Muscle of leg (tissue), 11 donors: Measurements from ENCODE around the gene PTTG1. TPM values are rescaled to one million over a fixed set of nuclear protein-coding genes. Genes with fewer than 3 reads are reported as not detected.

ENCODE experiments used
- DNase-seq: peaks from one replicate; pipeline ENCODE4 v3.0.0; 2013
- H3K27ac ChIP-seq: one replicate; pipeline ENCODE4 v1.5.1; 2013; ENCODE audit warnings: mild to moderate bottlenecking, low read length, control low read depth
- H3K27me3 ChIP-seq: one replicate; pipeline ENCODE4 v1.6.1; 2013; ENCODE audit warnings: low read length; ENCODE audit not compliant: control insufficient read depth, insufficient read depth
- H3K36me3 ChIP-seq: one replicate; pipeline ENCODE4 v1.6.1; 2013; ENCODE audit warnings: low read length; ENCODE audit not compliant: control insufficient read depth, insufficient read depth
- H3K4me1 ChIP-seq: one replicate; pipeline ENCODE4 v1.6.1; 2013; ENCODE audit warnings: low read length; ENCODE audit not compliant: control insufficient read depth, insufficient read depth
- H3K4me3 ChIP-seq: one replicate; pipeline ENCODE4 v1.5.1; 2013; ENCODE audit warnings: low read length, control low read depth
- H3K9me3 ChIP-seq: replicated peaks from 2 replicates; pipeline ENCODE4 v1.6.1; 2013; ENCODE audit warnings: low read depth, low read length; ENCODE audit not compliant: control insufficient read depth
- WGBS: methylation state at CpG from one replicate; pipeline ENCODE4 v1.1.5; 2013; ENCODE audit warnings: missing lambda C conversion rate; ENCODE audit not compliant: insufficient coverage; 5-methylcytosine and 5-hydroxymethylcytosine counted together
- polyA plus RNA-seq, 8 donors: library from polyadenylated mRNA; unstranded; fragments of 120-200 nt; gene quantifications; one replicate each; pipeline versions ENCODE4 v1.2.1 to v1.2.3, GENCODE V29; 2013; ENCODE audit warnings: inconsistent platforms in 1 of 8, low replicate concordance in 1 of 8; ENCODE audit not compliant: insufficient read length in 8 of 8, insufficient read depth in 1 of 8
- total RNA-seq: library from RNA; stranded (reverse); fragments of 120-200 nt; gene quantifications from one replicate; pipeline ENCODE4 v1.2.4, GENCODE V29; 2013

PTTG1 gene
- total and polyA plus RNA-seq, 9 donors: 29.8 to 45.5 (median 39.4) TPM

- H3K36me3 ChIP-seq: peaks cover 5% of the 10 kb centered on the region
- peaks cover 17% of the 10 kb centered on the region for H3K4me1 ChIP-seq
- under 1% methylated on average over 43 of the region's 48 CpGs for WGBS
Observed at GRCh38 chr5:160418561-160419457, 2.8 kb upstream of the PTTG1 start, which contains the start of gene SLU7. TSS of gene SLU7 (minus strand) at chr5:160419081. CDS start at chr5:160415294, 3,787 bp downstream.

GRCh38 chr5:160419458-160420330 is 2.0 kb upstream of the PTTG1 start:
- Histone ChIP-seq H3K36me3 (peaks cover 5% of the 10 kb centered on the region), H3K4me3 (peak overlapping the region; percentile 70), H3K27ac (peak overlapping the region; percentile 96), H3K4me1 (peaks cover 17% of the 10 kb centered on the region), H3K27me3 (no peaks in the 10 kb centered on the region), H3K9me3 (no peaks in the 10 kb centered on the region)
- 93% methylated on average over 4 of the region's 11 CpGs for WGBS
- no peak for DNase-seq

More at GRCh38 chr5:160418561-160419457, 2.8 kb upstream of the PTTG1 start, which contains the start of gene SLU7:
- H3K9me3 ChIP-seq: no peaks in the 10 kb centered on the region
- H3K4me3 ChIP-seq: peak within 1 kb of the TSS; percentile 70
- H3K27ac ChIP-seq: peak within 1 kb of the TSS; percentile 96
- no peaks in the 10 kb centered on the region for H3K27me3 ChIP-seq
- DNase-seq: peak; percentile 99

- Histone ChIP-seq H3K36me3 (peaks cover 2% of the 10 kb centered on the region), H3K27me3 (no peaks in the 10 kb centered on the region), H3K4me1 (peaks cover 17% of the 10 kb centered on the region), H3K4me3 (no peak overlapping the region), H3K9me3 (no peaks in the 10 kb centered on the region), H3K27ac (peak overlapping the region; percentile 96)
- DNase-seq: no peak
Observed at GRCh38 chr5:160420331-160420610, 1.4 kb upstream of the PTTG1 start.

- Histone ChIP-seq H3K4me3 (no peak overlapping the region), H3K36me3 (peaks cover 6% of the 10 kb centered on the region), H3K9me3 (no peaks in the 10 kb centered on the region), H3K27ac (no peak overlapping the region), H3K27me3 (no peaks in the 10 kb centered on the region), H3K4me1 (peaks cover 11% of the 10 kb centered on the region)
- WGBS: 29% methylated on average over 1 of the region's 2 CpGs
- no peak for DNase-seq
Observed at GRCh38 chr5:160423099-160423498, 1.4 kb downstream of the PTTG1 start.

GRCh38 chr5:160427607-160428006 is 6.0 kb downstream of the PTTG1 start:
- H3K4me1 ChIP-seq: peaks cover 3% of the 10 kb centered on the region
- no peak overlapping the region for H3K4me3 ChIP-seq
- 100% methylated on average over 2 of the region's 4 CpGs for WGBS
- no peaks in the 10 kb centered on the region for H3K27me3 ChIP-seq
- H3K36me3 ChIP-seq: peaks cover 17% of the 10 kb centered on the region
- no peak overlapping the region for H3K27ac ChIP-seq
- DNase-seq: no peak
- no peaks in the 10 kb centered on the region for H3K9me3 ChIP-seq

GRCh38 chr5:160432196-160432595 is 10.5 kb downstream of the PTTG1 start:
- peaks cover 3% of the 10 kb centered on the region for H3K27me3 ChIP-seq
- H3K4me3 ChIP-seq: no peak overlapping the region
- no peak for DNase-seq
- no peaks in the 10 kb centered on the region for H3K4me1 ChIP-seq
- H3K27ac ChIP-seq: no peak overlapping the region
- 100% methylated on average over 2 of the region's 4 CpGs for WGBS
- peaks cover 17% of the 10 kb centered on the region for H3K36me3 ChIP-seq
- no peaks in the 10 kb centered on the region for H3K9me3 ChIP-seq

- H3K27ac ChIP-seq: no peak overlapping the region
- H3K36me3 ChIP-seq: peaks cover 11% of the 10 kb centered on the region
- H3K27me3 ChIP-seq: peaks cover 3% of the 10 kb centered on the region
- no peak for DNase-seq
- no peaks in the 10 kb centered on the region for H3K4me1 ChIP-seq
- no peaks in the 10 kb centered on the region for H3K9me3 ChIP-seq
- 66% methylated on average over 2 of the region's 7 CpGs for WGBS
- no peak overlapping the region for H3K4me3 ChIP-seq
Observed at GRCh38 chr5:160432787-160433186, 11.1 kb downstream of the PTTG1 start.

- DNase-seq: peak; percentile 28
- H3K4me3 ChIP-seq: no peak overlapping the region
- H3K27ac ChIP-seq: no peak overlapping the region
- H3K27me3 ChIP-seq: peaks cover 3% of the 10 kb centered on the region
- H3K4me1 ChIP-seq: peaks cover 6% of the 10 kb centered on the region
- H3K9me3 ChIP-seq: no peaks in the 10 kb centered on the region
- H3K36me3 ChIP-seq: peaks cover 9% of the 10 kb centered on the region
- WGBS: 34% methylated on average over 9 of the region's 9 CpGs
Observed at GRCh38 chr5:160434022-160434531, 12.4 kb downstream of the PTTG1 start.

GRCh38 chr5:160435532-160435931 is 13.9 kb downstream of the PTTG1 start:
- peaks cover 3% of the 10 kb centered on the region for H3K27me3 ChIP-seq
- 60% methylated on average over 1 of the region's 1 CpG for WGBS
- H3K27ac ChIP-seq: no peak overlapping the region
- H3K4me3 ChIP-seq: no peak overlapping the region
- no peaks in the 10 kb centered on the region for H3K9me3 ChIP-seq
- H3K36me3 ChIP-seq: no peaks in the 10 kb centered on the region
- peaks cover 8% of the 10 kb centered on the region for H3K4me1 ChIP-seq
- DNase-seq: no peak

- Histone ChIP-seq H3K36me3 (no peaks in the 10 kb centered on the region), H3K4me3 (no peak overlapping the region), H3K4me1 (peaks cover 8% of the 10 kb centered on the region), H3K27ac (no peak overlapping the region), H3K27me3 (peaks cover 3% of the 10 kb centered on the region), H3K9me3 (no peaks in the 10 kb centered on the region)
- 80% methylated on average over 2 of the region's 4 CpGs for WGBS
- no peak for DNase-seq
Observed at GRCh38 chr5:160436017-160436416, 14.4 kb downstream of the PTTG1 start.
